ENCODE measurements around the gene PUSL1. TPM values are rescaled to one million over a fixed set of nuclear protein-coding genes. Genes with fewer than 3 reads are reported as not detected.
A peak's percentile ranks its signal among the peaks of the same experiment; 100 is the strongest.

Gene PUSL1
- total RNA-seq, 2 donors from 2014 or later = 21.7 to 23.8 TPM

- Histone ChIP-seq H3K9ac (ENCODE audit: extremely low read depth, low read length, poor library complexity, severe bottlenecking) (no peak overlapping the region), H3K27me3 (ENCODE audit: control insufficient read depth, insufficient read depth, low read length, poor library complexity, severe bottlenecking) (no peaks in the 10 kb centered on the region), H3K4me3 (ENCODE audit: low read length) (no peak overlapping the region), H3K36me3 (ENCODE audit: control insufficient read depth, insufficient read depth, low read length) (peaks cover 14% of the 10 kb centered on the region), H3K9me3 (ENCODE audit: control insufficient read depth, low read length) (no peaks in the 10 kb centered on the region), H3K27ac (ENCODE audit: low read depth, low read length) (no peak overlapping the region), H3K4me1 (ENCODE audit: control insufficient read depth, insufficient read depth, low read length) (peaks cover 5% of the 10 kb centered on the region)
- Mint-ChIP-seq H3K9me3 (no peaks in the 10 kb centered on the region), H3K27me3 (ENCODE audit: insufficient read depth) (no peaks in the 10 kb centered on the region), H3K4me1 (no peaks in the 10 kb centered on the region), H3K36me3 (ENCODE audit: low read depth) (peaks cover 22% of the 10 kb centered on the region), H3K27ac (no peak overlapping the region), H3K4me3 (no peak overlapping the region)
- 94 to 95% methylated on average over 10 to 18 of the region's 18 CpGs for WGBS, 2 experiments (ENCODE audit: insufficient coverage in 1 of 2, insufficient read length in 1 of 2)
- DNase-seq = no peak
- no peak for TF ChIP-seq CTCF (conservative IDR thresholded peaks at IDR 0.05)
These were observed 34.3 kb downstream of the PUSL1 start for GRCh38 chr1:1342584-1343115.

- H3K9ac ChIP-seq (ENCODE audit: extremely low read depth, low read length, poor library complexity, severe bottlenecking) = no peak overlapping the region
- 93 to 95% methylated on average over 10 to 24 of the region's 24 CpGs for WGBS, 2 experiments (ENCODE audit: insufficient coverage in 1 of 2, insufficient read length in 1 of 2)
- no peak for TF ChIP-seq CTCF (conservative IDR thresholded peaks at IDR 0.05)
- peaks cover 14% of the 10 kb centered on the region for H3K36me3 ChIP-seq (ENCODE audit: control insufficient read depth, insufficient read depth, low read length)
- no peak for DNase-seq
- H3K27me3 Mint-ChIP-seq (ENCODE audit: insufficient read depth) = no peaks in the 10 kb centered on the region
- no peak overlapping the region for H3K4me3 Mint-ChIP-seq
- H3K4me1 Mint-ChIP-seq = peaks cover 2% of the 10 kb centered on the region
- H3K4me3 ChIP-seq (ENCODE audit: low read length) = no peak overlapping the region
- peaks cover 18% of the 10 kb centered on the region for H3K36me3 Mint-ChIP-seq (ENCODE audit: low read depth)
- no peaks in the 10 kb centered on the region for H3K9me3 ChIP-seq (ENCODE audit: control insufficient read depth, low read length)
- H3K27me3 ChIP-seq (ENCODE audit: control insufficient read depth, insufficient read depth, low read length, poor library complexity, severe bottlenecking) = no peaks in the 10 kb centered on the region
- H3K4me1 ChIP-seq (ENCODE audit: control insufficient read depth, insufficient read depth, low read length) = peaks cover 5% of the 10 kb centered on the region
- no peak overlapping the region for H3K27ac ChIP-seq (ENCODE audit: low read depth, low read length)
- H3K9me3 Mint-ChIP-seq = no peaks in the 10 kb centered on the region
- no peak overlapping the region for H3K27ac Mint-ChIP-seq
These were observed 35.5 kb downstream of the PUSL1 start for GRCh38 chr1:1343811-1344421.

GRCh38 chr1:1344655-1345361, 36.4 kb downstream of the PUSL1 start:
- Histone ChIP-seq H3K27ac (ENCODE audit: low read depth, low read length) (no peak overlapping the region), H3K4me1 (ENCODE audit: control insufficient read depth, insufficient read depth, low read length) (peaks cover 5% of the 10 kb centered on the region), H3K9ac (ENCODE audit: extremely low read depth, low read length, poor library complexity, severe bottlenecking) (no peak overlapping the region), H3K27me3 (ENCODE audit: control insufficient read depth, insufficient read depth, low read length, poor library complexity, severe bottlenecking) (no peaks in the 10 kb centered on the region), H3K4me3 (ENCODE audit: low read length) (no peak overlapping the region), H3K36me3 (ENCODE audit: control insufficient read depth, insufficient read depth, low read length) (peaks cover 14% of the 10 kb centered on the region), H3K9me3 (ENCODE audit: control insufficient read depth, low read length) (no peaks in the 10 kb centered on the region)
- 88 to 91% methylated on average over 11 to 15 of the region's 15 CpGs for WGBS, 2 experiments (ENCODE audit: insufficient coverage in 1 of 2, insufficient read length in 1 of 2)
- Mint-ChIP-seq H3K4me3 (no peak overlapping the region), H3K4me1 (peaks cover 2% of the 10 kb centered on the region), H3K27me3 (ENCODE audit: insufficient read depth) (no peaks in the 10 kb centered on the region), H3K9me3 (no peaks in the 10 kb centered on the region), H3K36me3 (ENCODE audit: low read depth) (peaks cover 15% of the 10 kb centered on the region), H3K27ac (no peak overlapping the region)
- peak; percentile 75 for TF ChIP-seq CTCF (conservative IDR thresholded peaks at IDR 0.05)
- DNase-seq = peak; percentile 82
